NCI-H226 (cell line): ENCODE measurements around the gene ARNT2.

Source experiments
- DNase-seq: peaks from one replicate; pipeline ENCODE4 v3.0.0-alpha.2; 2015

Gene ARNT2

GRCh38 chr15:80559761-80560160, 155.6 kb downstream of the ARNT2 start:
- DNase-seq, result no peak

GRCh38 chr15:80560601-80561400, 156.6 kb downstream of the ARNT2 start:
- DNase-seq, result no peak

GRCh38 chr15:80561500-80561899, 157.3 kb downstream of the ARNT2 start:
- peak; percentile 29 for DNase-seq

GRCh38 chr15:80562033-80562432, 157.9 kb downstream of the ARNT2 start:
- no peak for DNase-seq

GRCh38 chr15:80562846-80563245, 158.7 kb downstream of the ARNT2 start:
- DNase-seq, result no peak

GRCh38 chr15:80563372-80563997, 159.3 kb downstream of the ARNT2 start:
- DNase-seq, result no peak

GRCh38 chr15:80564056-80564455, 159.9 kb downstream of the ARNT2 start:
- no peak for DNase-seq

- no peak for DNase-seq
Measured at GRCh38 chr15:80565398-80565797, 161.2 kb downstream of the ARNT2 start.

- no peak for DNase-seq
Measured at GRCh38 chr15:80565988-80566387, 161.8 kb downstream of the ARNT2 start.

GRCh38 chr15:80567721-80568157, 163.6 kb downstream of the ARNT2 start:
- DNase-seq, result peak; percentile 75

GRCh38 chr15:80568298-80568697, 164.1 kb downstream of the ARNT2 start:
- no peak for DNase-seq

GRCh38 chr15:80568876-80569605, 164.9 kb downstream of the ARNT2 start:
- no peak for DNase-seq

GRCh38 chr15:80569656-80570055, 165.5 kb downstream of the ARNT2 start:
- DNase-seq, result no peak

GRCh38 chr15:80570553-80570952, 166.4 kb downstream of the ARNT2 start:
- no peak for DNase-seq

GRCh38 chr15:80572337-80572736, 168.2 kb downstream of the ARNT2 start:
- DNase-seq, result no peak

GRCh38 chr15:80573606-80574005, 169.4 kb downstream of the ARNT2 start:
- DNase-seq, result no peak

- no peak for DNase-seq
Measured at GRCh38 chr15:80574590-80574989, 170.4 kb downstream of the ARNT2 start.

GRCh38 chr15:80576519-80577090, 172.4 kb downstream of the ARNT2 start:
- DNase-seq, result no peak

GRCh38 chr15:80577552-80578205, 173.5 kb downstream of the ARNT2 start:
- DNase-seq, result no peak

- DNase-seq, result no peak
Measured at GRCh38 chr15:80578206-80578595, 174.0 kb downstream of the ARNT2 start.

- DNase-seq, result no peak
Measured at GRCh38 chr15:80578871-80579270, 174.7 kb downstream of the ARNT2 start.

GRCh38 chr15:80579611-80580010, 175.4 kb downstream of the ARNT2 start:
- no peak for DNase-seq

GRCh38 chr15:80580106-80580505, 175.9 kb downstream of the ARNT2 start:
- peak; percentile 98 for DNase-seq
